CD14-positive monocyte (primary cell): Measurements from ENCODE around the gene MARVELD1. TPM values are rescaled to one million over a fixed set of nuclear protein-coding genes. Genes with fewer than 3 reads are reported as not detected.
A peak's percentile ranks its signal among the peaks of the same experiment; 100 is the strongest.

ENCODE experiments used
- DNase-seq, 3 donors: peaks; one replicate each; pipeline ENCODE4 v3.0.0-alpha.2; 2011 to 2022
- H2AFZ ChIP-seq: 2 replicates; pipeline ENCODE4 v1.6.0; 2012; ENCODE audit warnings: mild to moderate bottlenecking, low read depth, low read length, inconsistent platforms; ENCODE audit not compliant: insufficient read depth, poor library complexity, severe bottlenecking
- H3K27ac ChIP-seq, 2 donors: 1 replicate in 1 of 2; 2 replicates in 1 of 2; pipeline ENCODE4 v1.5.1; 2012 to 2013; ENCODE audit warnings: low read length in 2 of 2, control low read depth in 1 of 2, inconsistent platforms in 1 of 2, low read depth in 1 of 2, mild to moderate bottlenecking in 1 of 2
- H3K27me3 ChIP-seq, 2 donors: one replicate each; pipeline versions ENCODE4 v1.6.0 to v1.6.1; 2011 to 2013; ENCODE audit warnings: low read length in 2 of 2; ENCODE audit not compliant: control insufficient read depth in 2 of 2, insufficient read depth in 2 of 2
- H3K36me3 ChIP-seq, 2 donors: replicated peaks in 1 of 2; 1 replicate in 1 of 2; 2 replicates in 1 of 2; pipeline versions ENCODE4 v1.5.1 to v1.6.1; 2012 to 2013; ENCODE audit warnings: low read length in 2 of 2, control low read depth in 1 of 2, inconsistent platforms in 1 of 2, mild to moderate bottlenecking in 1 of 2; ENCODE audit not compliant: insufficient read depth in 2 of 2, control insufficient read depth in 1 of 2
- H3K4me1 ChIP-seq, 2 donors: 1 replicate in 1 of 2; 2 replicates in 1 of 2; pipeline versions ENCODE4 v1.5.1 to v1.6.1; 2012 to 2013; ENCODE audit warnings: low read length in 2 of 2, control low read depth in 1 of 2, inconsistent platforms in 1 of 2, mild to moderate bottlenecking in 1 of 2, moderate library complexity in 1 of 2; ENCODE audit not compliant: insufficient read depth in 2 of 2, control insufficient read depth in 1 of 2
- H3K4me2 ChIP-seq: replicated peaks from 2 replicates; pipeline ENCODE3; 2012; ENCODE audit warnings: low read length, moderate library complexity, mild to moderate bottlenecking; ENCODE audit not compliant: poor library complexity, severe bottlenecking; ENCODE audit errors: extremely low read depth
- H3K4me3 ChIP-seq, 3 experiments: fragments of 200-600 bp in 1 of 3; sonication (generic) in 1 of 3; replicated peaks in 1 of 3; 1 replicate in 2 of 3; 2 replicates in 1 of 3; pipeline ENCODE4 v1.5.1; 2011 to 2013; ENCODE audit warnings: low read length in 3 of 3, mild to moderate bottlenecking in 3 of 3, control low read depth in 2 of 3, low read depth in 2 of 3, inconsistent platforms in 1 of 3, moderate library complexity in 1 of 3
- H3K79me2 ChIP-seq: 2 replicates; pipeline ENCODE4 v1.6.0; 2012; ENCODE audit warnings: mild to moderate bottlenecking, control low read depth, inconsistent platforms, low read length, moderate library complexity; ENCODE audit not compliant: insufficient read depth
- H3K9ac ChIP-seq: 2 replicates; pipeline ENCODE4 v1.6.0; 2017; ENCODE audit warnings: low read length, mild to moderate bottlenecking; ENCODE audit not compliant: insufficient read depth, poor library complexity, severe bottlenecking
- H3K9me3 ChIP-seq, 2 donors: replicated peaks in 1 of 2; 1 replicate in 1 of 2; 2 replicates in 1 of 2; pipeline versions ENCODE4 v1.5.1 to v1.6.1; 2012 to 2013; ENCODE audit warnings: low read length in 2 of 2, control low read depth in 1 of 2; ENCODE audit not compliant: control insufficient read depth in 1 of 2, insufficient read depth in 1 of 2
- H4K20me1 ChIP-seq: 2 replicates; pipeline ENCODE4 v1.6.0; 2012; ENCODE audit warnings: mild to moderate bottlenecking, low read length, control low read depth, moderate library complexity; ENCODE audit not compliant: insufficient read depth
- H3K27ac Mint-ChIP-seq, 7 donors: one replicate each; pipeline ENCODE4 v1.8.0; 2020; ENCODE audit warnings: mild to moderate bottlenecking in 7 of 7, mixed read lengths in 7 of 7, moderate library complexity in 6 of 7, inconsistent platforms in 2 of 7
- H3K27me3 Mint-ChIP-seq, 3 donors: one replicate each; pipeline ENCODE4 v1.8.0; 2021 to 2022; ENCODE audit warnings: low read depth in 3 of 3, mild to moderate bottlenecking in 3 of 3, mixed read lengths in 3 of 3, moderate library complexity in 3 of 3, inconsistent platforms in 1 of 3
- H3K36me3 Mint-ChIP-seq, 2 donors: one replicate each; pipeline ENCODE4 v1.8.0; 2020; ENCODE audit warnings: mixed read lengths in 2 of 2, inconsistent platforms in 1 of 2, mild to moderate bottlenecking in 1 of 2
- H3K4me1 Mint-ChIP-seq: one replicate; pipeline ENCODE4 v1.8.0; 2020; ENCODE audit warnings: mild to moderate bottlenecking, mixed read lengths
- H3K4me3 Mint-ChIP-seq, 2 donors: one replicate each; pipeline ENCODE4 v1.8.0; 2020; ENCODE audit warnings: mild to moderate bottlenecking in 2 of 2, mixed read lengths in 2 of 2, moderate library complexity in 1 of 2
- H3K9me3 Mint-ChIP-seq, 7 donors: one replicate each; pipeline ENCODE4 v1.8.0; 2020 to 2022; ENCODE audit warnings: mixed read lengths in 7 of 7, mild to moderate bottlenecking in 6 of 7, moderate library complexity in 6 of 7, inconsistent platforms in 2 of 7
- CTCF ChIP-seq: fragments of 200-600 bp; IDR thresholded peaks from one replicate; pipeline ENCODE4 v1.8.0; 2022; ENCODE audit warnings: antibody characterized with exemption, mild to moderate bottlenecking
- WGBS: methylation state at CpG from one replicate; pipeline ENCODE4 v1.1.5; 2013; ENCODE audit warnings: missing lambda C conversion rate; ENCODE audit not compliant: insufficient coverage; 5-methylcytosine and 5-hydroxymethylcytosine counted together
- intact Hi-C, 2 donors: fragments of 100-400 bp; cut with micrococcal nuclease; formaldehyde crosslinking; loops; one replicate each; pipeline versions ENCODE4 v1.15.0 to v1.15.1; 2023
- polyA plus RNA-seq, 3 donors: library from polyadenylated mRNA; depleted of rRNA in 1 of 3; unstranded in 2 of 3; stranded (reverse) in 1 of 3; fragments of 300-500 nt in 2 of 3; fragments of >200 nt in 1 of 3; fragmentation: Illumina TruSeq in 2 of 3; gene quantifications; 1 replicate in 2 of 3; 2 replicates in 1 of 3; pipeline ENCODE4 v1.2.3, GENCODE V29; 2012 to 2021

Gene MARVELD1
- polyA plus RNA-seq, 3 donors = 3.7 to 28.0 (median 9.2) TPM

GRCh38 chr10:97759158-97759887, 45.8 kb downstream of the MARVELD1 start:
- no peaks in the 10 kb centered on the region for H3K79me2 ChIP-seq
- H3K27ac Mint-ChIP-seq = peak overlapping the region in 3 of 7 donors; percentile 8 to 70 (median 46)
- H2AFZ ChIP-seq = no peak overlapping the region
- no peaks in the 10 kb centered on the region for H3K4me1 Mint-ChIP-seq
- H3K9me3 ChIP-seq = no peaks in the 10 kb centered on the region
- peak; percentile 75 for TF ChIP-seq CTCF
- no peaks in the 10 kb centered on the region for H4K20me1 ChIP-seq
- DNase-seq = peak; percentile 6 to 25 (median 22)
- H3K4me3 Mint-ChIP-seq = no peak overlapping the region
- H3K36me3 Mint-ChIP-seq = peaks cover 67 to 80% of the 10 kb centered on the region in 2 donors
- H3K27me3 ChIP-seq = no peaks in the 10 kb centered on the region
- H3K4me1 ChIP-seq = no peaks in the 10 kb centered on the region
- no peak overlapping the region for H3K9ac ChIP-seq
- peaks cover 77 to 79% of the 10 kb centered on the region in 2 donors for H3K36me3 ChIP-seq
- WGBS = 47% methylated on average over 2 of the region's 5 CpGs
- peaks cover 0 to 2% (median 0%) of the 10 kb centered on the region in 3 donors for H3K27me3 Mint-ChIP-seq
- H3K4me3 ChIP-seq = no peak overlapping the region
- intact Hi-C loops = no loop called here
- H3K27ac ChIP-seq = peak overlapping the region in 1 of 2 donors; percentile 3
- H3K4me2 ChIP-seq = no peak overlapping the region
- peaks cover 0 to 2% (median 0%) of the 10 kb centered on the region in 7 donors for H3K9me3 Mint-ChIP-seq

- H2AFZ ChIP-seq = no peak overlapping the region
- H3K27me3 Mint-ChIP-seq = peaks cover 0 to 3% (median 0%) of the 10 kb centered on the region in 3 donors
- H3K4me3 ChIP-seq = no peak overlapping the region
- no peaks in the 10 kb centered on the region for H3K4me1 ChIP-seq
- peak overlapping the region in 1 of 7 donors; percentile 46 for H3K27ac Mint-ChIP-seq
- peaks cover 61 to 74% of the 10 kb centered on the region in 2 donors for H3K36me3 Mint-ChIP-seq
- no peaks in the 10 kb centered on the region for H3K4me1 Mint-ChIP-seq
- H3K9me3 ChIP-seq = no peaks in the 10 kb centered on the region
- WGBS = 67% methylated on average over 3 of the region's 5 CpGs
- H4K20me1 ChIP-seq = no peaks in the 10 kb centered on the region
- intact Hi-C loops = no loop called here
- no peaks in the 10 kb centered on the region for H3K79me2 ChIP-seq
- H3K9ac ChIP-seq = no peak overlapping the region
- no peak overlapping the region for H3K4me3 Mint-ChIP-seq
- no peaks in the 10 kb centered on the region for H3K27me3 ChIP-seq
- no peak overlapping the region for H3K4me2 ChIP-seq
- peaks cover 70 to 73% of the 10 kb centered on the region in 2 donors for H3K36me3 ChIP-seq
- DNase-seq = no peak
- TF ChIP-seq CTCF = no peak
- peaks cover 0 to 2% (median 0%) of the 10 kb centered on the region in 7 donors for H3K9me3 Mint-ChIP-seq
- no peak overlapping the region for H3K27ac ChIP-seq
Observed at GRCh38 chr10:97759946-97760345, 46.4 kb downstream of the MARVELD1 start.
